ENCODE measurements around the gene MUC3A. TPM values are rescaled to one million over a fixed set of nuclear protein-coding genes. Genes with fewer than 3 reads are reported as not detected.

MUC3A gene
- total and polyA plus RNA-seq, 2 of the 13 experiments (the other 11 are each of a cell fraction or from before 2014, with no cell fraction given), result 0.01 TPM; not detected in 1

- H3K4me3 ChIP-seq (replicated peaks in 1 of 3; ENCODE audit: insufficient read depth in 1 of 3, low read depth in 2 of 3, low read length in 3 of 3), result no peak overlapping the region
- H3K36me3 ChIP-seq (replicated peaks in 1 of 2; ENCODE audit: control insufficient read depth in 1 of 2, insufficient read depth in 2 of 2, low read length in 2 of 2), result no peaks in the 10 kb centered on the region
- H2AFZ ChIP-seq (ENCODE audit: low read length), result no peak overlapping the region
- no peak overlapping the region for H3K27ac ChIP-seq (ENCODE audit: extremely low read length, insufficient read depth, low read length)
- in situ Hi-C loops (cut with HindIII; ENCODE audit: extremely low pct_ligation_motif_present, low pct_unique_long_range_greater_than_20kb), result no loop called here
- H3K4me2 ChIP-seq (ENCODE audit: low read depth, low read length), result no peak overlapping the region
- H3K79me2 ChIP-seq (ENCODE audit: insufficient read depth, low read length), result no peaks in the 10 kb centered on the region
- no peaks in the 10 kb centered on the region for H3K4me1 ChIP-seq (ENCODE audit: insufficient read depth, low read length)
- 0 out of 5 replicates have a peak, but pooled peaks cover 0 to 5% of the 10 kb centered on the region in 2 experiments for H3K27me3 ChIP-seq (ENCODE audit: control insufficient read depth in 1 of 2, insufficient read depth in 2 of 2, low read length in 2 of 2)
- FAIRE-seq (no peak), ATAC-seq (no peak), DNase-seq (ENCODE audit: low spot score) (no peak)
- H3K9me3 ChIP-seq (ENCODE audit: low read length), result peaks cover 4% of the 10 kb centered on the region; the same call in 1 of the 2 replicates
- 0% methylated on average over 3 of the region's 4 CpGs for WGBS (ENCODE audit: low lambda C conversion rate)
- no TSS peak for BruUV-seq (replicated peaks)
- H3K9ac ChIP-seq (ENCODE audit: insufficient read depth, low read depth, low read length), result no peak overlapping the region
- no peaks in the 10 kb centered on the region for H4K20me1 ChIP-seq (ENCODE audit: insufficient read depth, low read length)
- CTCF ChIA-PET (ENCODE audit: low intra/inter-chr PET ratio, low total read pairs), result no interaction called here
- POLR2A ChIA-PET, result no interaction called here
- intact Hi-C loops (cut with micrococcal nuclease; ENCODE audit: unreplicated experiment), result no loop called here
- TF ChIP-seq, protein P1, sequence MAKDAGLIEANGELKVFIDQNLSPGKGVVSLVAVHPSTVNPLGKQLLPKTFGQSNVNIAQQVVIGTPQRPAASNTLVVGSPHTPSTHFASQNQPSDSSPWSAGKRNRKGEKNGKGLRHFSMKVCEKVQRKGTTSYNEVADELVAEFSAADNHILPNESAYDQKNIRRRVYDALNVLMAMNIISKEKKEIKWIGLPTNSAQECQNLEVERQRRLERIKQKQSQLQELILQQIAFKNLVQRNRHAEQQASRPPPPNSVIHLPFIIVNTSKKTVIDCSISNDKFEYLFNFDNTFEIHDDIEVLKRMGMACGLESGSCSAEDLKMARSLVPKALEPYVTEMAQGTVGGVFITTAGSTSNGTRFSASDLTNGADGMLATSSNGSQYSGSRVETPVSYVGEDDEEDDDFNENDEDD (CRISPR knock-in tag; IDR thresholded peaks at IDR 0.05; ENCODE audit: borderline replicate concordance), result no peak
- TF ChIP-seq SKI (IDR thresholded peaks at IDR 0.05; ENCODE audit: partially characterized antibody) (no peak), RBFOX2 (IDR thresholded peaks at IDR 0.05; ENCODE audit: low read depth, low read length) (no peak), ZNF777 (CRISPR knock-in tag; IDR thresholded peaks at IDR 0.05) (no peak), PLRG1 (conservative IDR thresholded peaks at IDR 0.05) (no peak), ZNF326 (CRISPR knock-in tag; IDR thresholded peaks at IDR 0.05; ENCODE audit: borderline replicate concordance) (no peak), U2AF1 (optimal IDR thresholded peaks at IDR 0.05; ENCODE audit: low read depth, low read length) (no peak), TBX3 (IDR thresholded peaks at IDR 0.05; ENCODE audit: borderline replicate concordance) (no peak), REPIN1 (CRISPR knock-in tag; IDR thresholded peaks at IDR 0.05; ENCODE audit: borderline replicate concordance, low read depth) (no peak)
- TF ChIP-seq, protein P2, sequence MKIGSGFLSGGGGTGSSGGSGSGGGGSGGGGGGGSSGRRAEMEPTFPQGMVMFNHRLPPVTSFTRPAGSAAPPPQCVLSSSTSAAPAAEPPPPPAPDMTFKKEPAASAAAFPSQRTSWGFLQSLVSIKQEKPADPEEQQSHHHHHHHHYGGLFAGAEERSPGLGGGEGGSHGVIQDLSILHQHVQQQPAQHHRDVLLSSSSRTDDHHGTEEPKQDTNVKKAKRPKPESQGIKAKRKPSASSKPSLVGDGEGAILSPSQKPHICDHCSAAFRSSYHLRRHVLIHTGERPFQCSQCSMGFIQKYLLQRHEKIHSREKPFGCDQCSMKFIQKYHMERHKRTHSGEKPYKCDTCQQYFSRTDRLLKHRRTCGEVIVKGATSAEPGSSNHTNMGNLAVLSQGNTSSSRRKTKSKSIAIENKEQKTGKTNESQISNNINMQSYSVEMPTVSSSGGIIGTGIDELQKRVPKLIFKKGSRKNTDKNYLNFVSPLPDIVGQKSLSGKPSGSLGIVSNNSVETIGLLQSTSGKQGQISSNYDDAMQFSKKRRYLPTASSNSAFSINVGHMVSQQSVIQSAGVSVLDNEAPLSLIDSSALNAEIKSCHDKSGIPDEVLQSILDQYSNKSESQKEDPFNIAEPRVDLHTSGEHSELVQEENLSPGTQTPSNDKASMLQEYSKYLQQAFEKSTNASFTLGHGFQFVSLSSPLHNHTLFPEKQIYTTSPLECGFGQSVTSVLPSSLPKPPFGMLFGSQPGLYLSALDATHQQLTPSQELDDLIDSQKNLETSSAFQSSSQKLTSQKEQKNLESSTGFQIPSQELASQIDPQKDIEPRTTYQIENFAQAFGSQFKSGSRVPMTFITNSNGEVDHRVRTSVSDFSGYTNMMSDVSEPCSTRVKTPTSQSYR (CRISPR knock-in tag; IDR thresholded peaks at IDR 0.05; ENCODE audit: borderline replicate concordance), result no peak
- TF ChIP-seq, protein P3, sequence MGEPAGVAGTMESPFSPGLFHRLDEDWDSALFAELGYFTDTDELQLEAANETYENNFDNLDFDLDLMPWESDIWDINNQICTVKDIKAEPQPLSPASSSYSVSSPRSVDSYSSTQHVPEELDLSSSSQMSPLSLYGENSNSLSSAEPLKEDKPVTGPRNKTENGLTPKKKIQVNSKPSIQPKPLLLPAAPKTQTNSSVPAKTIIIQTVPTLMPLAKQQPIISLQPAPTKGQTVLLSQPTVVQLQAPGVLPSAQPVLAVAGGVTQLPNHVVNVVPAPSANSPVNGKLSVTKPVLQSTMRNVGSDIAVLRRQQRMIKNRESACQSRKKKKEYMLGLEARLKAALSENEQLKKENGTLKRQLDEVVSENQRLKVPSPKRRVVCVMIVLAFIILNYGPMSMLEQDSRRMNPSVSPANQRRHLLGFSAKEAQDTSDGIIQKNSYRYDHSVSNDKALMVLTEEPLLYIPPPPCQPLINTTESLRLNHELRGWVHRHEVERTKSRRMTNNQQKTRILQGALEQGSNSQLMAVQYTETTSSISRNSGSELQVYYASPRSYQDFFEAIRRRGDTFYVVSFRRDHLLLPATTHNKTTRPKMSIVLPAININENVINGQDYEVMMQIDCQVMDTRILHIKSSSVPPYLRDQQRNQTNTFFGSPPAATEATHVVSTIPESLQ (CRISPR knock-in tag; conservative IDR thresholded peaks at IDR 0.05), result no peak
- TF ChIP-seq, protein P4, sequence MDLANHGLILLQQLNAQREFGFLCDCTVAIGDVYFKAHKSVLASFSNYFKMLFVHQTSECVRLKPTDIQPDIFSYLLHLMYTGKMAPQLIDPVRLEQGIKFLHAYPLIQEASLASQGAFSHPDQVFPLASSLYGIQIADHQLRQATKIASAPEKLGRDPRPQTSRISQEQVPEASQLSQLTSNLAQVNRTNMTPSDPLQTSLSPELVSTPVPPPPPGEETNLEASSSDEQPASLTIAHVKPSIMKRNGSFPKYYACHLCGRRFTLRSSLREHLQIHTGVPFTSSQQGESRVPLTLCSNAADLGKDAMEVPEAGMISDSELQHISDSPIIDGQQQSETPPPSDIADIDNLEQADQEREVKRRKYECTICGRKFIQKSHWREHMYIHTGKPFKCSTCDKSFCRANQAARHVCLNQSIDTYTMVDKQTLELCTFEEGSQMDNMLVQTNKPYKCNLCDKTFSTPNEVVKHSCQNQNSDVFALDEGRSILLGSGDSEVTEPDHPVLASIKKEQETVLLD (CRISPR knock-in tag; IDR thresholded peaks at IDR 0.05; ENCODE audit: low read depth), result no peak
- TF ChIP-seq, protein P5, sequence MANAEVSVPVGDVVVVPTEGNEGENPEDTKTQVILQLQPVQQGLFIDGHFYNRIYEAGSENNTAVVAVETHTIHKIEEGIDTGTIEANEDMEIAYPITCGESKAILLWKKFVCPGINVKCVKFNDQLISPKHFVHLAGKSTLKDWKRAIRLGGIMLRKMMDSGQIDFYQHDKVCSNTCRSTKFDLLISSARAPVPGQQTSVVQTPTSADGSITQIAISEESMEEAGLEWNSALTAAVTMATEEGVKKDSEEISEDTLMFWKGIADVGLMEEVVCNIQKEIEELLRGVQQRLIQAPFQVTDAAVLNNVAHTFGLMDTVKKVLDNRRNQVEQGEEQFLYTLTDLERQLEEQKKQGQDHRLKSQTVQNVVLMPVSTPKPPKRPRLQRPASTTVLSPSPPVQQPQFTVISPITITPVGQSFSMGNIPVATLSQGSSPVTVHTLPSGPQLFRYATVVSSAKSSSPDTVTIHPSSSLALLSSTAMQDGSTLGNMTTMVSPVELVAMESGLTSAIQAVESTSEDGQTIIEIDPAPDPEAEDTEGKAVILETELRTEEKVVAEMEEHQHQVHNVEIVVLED (CRISPR knock-in tag; IDR thresholded peaks at IDR 0.05; ENCODE audit: borderline replicate concordance), result no peak
- TF ChIP-seq, protein P6, sequence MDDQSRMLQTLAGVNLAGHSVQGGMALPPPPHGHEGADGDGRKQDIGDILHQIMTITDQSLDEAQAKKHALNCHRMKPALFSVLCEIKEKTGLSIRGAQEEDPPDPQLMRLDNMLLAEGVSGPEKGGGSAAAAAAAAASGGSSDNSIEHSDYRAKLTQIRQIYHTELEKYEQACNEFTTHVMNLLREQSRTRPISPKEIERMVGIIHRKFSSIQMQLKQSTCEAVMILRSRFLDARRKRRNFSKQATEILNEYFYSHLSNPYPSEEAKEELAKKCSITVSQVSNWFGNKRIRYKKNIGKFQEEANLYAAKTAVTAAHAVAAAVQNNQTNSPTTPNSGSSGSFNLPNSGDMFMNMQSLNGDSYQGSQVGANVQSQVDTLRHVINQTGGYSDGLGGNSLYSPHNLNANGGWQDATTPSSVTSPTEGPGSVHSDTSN (CRISPR knock-in tag; IDR thresholded peaks at IDR 0.05; ENCODE audit: borderline replicate concordance), result no peak
Measured at GRCh38 chr7:100933734-100934133, 15.6 kb upstream of the MUC3A start.

Measured in HepG2 (cell line).